ENCODE data around the gene RBM47. TPM values are rescaled to one million over a fixed set of nuclear protein-coding genes. Genes with fewer than 3 reads are reported as not detected.

RBM47 gene
- total and polyA plus RNA-seq, 9 of the 15 experiments (the other 6 are each of a cell fraction or from before 2014, with no cell fraction given), result 1.4 to 6.4 (median 3.3) TPM

DNA sequence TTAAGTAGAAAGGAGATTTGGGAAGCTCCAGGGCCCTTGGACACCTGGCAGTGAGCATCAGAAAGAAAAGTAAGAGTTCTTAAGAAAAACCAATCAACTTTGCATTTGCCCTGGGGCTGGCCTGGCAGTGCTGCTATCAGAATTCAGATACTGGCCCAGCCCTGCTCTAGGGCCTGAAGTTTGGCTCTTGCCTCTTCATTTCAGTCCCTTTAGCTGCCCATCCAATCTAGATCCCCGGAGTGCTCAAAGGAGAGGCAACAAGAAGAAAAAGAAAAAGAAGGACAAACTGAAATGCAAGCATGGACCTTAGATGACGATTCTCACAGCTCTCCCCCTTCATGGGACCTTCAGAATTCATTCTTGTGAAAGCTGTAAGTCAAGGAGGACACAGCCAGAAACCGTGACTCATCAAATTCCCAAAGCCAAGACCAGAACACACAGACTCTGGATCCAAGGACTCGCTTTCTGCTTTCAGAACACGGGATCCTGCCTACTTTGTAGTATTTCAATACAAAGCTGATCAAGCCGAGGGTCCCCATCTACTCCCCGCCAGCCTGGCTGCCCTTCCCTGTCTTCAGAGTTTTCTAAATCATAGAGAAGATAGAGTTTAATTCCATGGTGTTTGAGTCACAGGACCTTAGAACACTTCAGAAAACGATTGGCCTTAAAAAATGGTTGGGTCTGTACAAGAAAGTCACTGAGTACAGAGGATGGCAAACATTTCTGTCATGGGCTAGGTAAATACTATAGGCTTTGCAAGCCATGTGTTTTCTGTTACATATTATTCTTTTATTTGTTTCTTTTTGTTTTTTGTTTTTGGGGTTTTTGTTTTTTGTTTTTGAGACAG, 103.7 kb downstream of the RBM47 start (continued):
- TF ChIP-seq TBL1XR1 (IDR thresholded peaks at IDR 0.05; ENCODE audit: low read length in 2 of 2), result no peak
- TF ChIP-seq, protein P1, sequence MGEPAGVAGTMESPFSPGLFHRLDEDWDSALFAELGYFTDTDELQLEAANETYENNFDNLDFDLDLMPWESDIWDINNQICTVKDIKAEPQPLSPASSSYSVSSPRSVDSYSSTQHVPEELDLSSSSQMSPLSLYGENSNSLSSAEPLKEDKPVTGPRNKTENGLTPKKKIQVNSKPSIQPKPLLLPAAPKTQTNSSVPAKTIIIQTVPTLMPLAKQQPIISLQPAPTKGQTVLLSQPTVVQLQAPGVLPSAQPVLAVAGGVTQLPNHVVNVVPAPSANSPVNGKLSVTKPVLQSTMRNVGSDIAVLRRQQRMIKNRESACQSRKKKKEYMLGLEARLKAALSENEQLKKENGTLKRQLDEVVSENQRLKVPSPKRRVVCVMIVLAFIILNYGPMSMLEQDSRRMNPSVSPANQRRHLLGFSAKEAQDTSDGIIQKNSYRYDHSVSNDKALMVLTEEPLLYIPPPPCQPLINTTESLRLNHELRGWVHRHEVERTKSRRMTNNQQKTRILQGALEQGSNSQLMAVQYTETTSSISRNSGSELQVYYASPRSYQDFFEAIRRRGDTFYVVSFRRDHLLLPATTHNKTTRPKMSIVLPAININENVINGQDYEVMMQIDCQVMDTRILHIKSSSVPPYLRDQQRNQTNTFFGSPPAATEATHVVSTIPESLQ (CRISPR knock-in tag; IDR thresholded peaks at IDR 0.05), result 0 out of 2 replicates have a peak, but pooled peaks have one; percentile 43
- TF ChIP-seq, protein P2, sequence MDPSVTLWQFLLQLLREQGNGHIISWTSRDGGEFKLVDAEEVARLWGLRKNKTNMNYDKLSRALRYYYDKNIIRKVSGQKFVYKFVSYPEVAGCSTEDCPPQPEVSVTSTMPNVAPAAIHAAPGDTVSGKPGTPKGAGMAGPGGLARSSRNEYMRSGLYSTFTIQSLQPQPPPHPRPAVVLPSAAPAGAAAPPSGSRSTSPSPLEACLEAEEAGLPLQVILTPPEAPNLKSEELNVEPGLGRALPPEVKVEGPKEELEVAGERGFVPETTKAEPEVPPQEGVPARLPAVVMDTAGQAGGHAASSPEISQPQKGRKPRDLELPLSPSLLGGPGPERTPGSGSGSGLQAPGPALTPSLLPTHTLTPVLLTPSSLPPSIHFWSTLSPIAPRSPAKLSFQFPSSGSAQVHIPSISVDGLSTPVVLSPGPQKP (CRISPR knock-in tag; IDR thresholded peaks at IDR 0.05), result no peak
- TF ChIP-seq HDGF (IDR thresholded peaks at IDR 0.05), result no peak
- TF ChIP-seq PCBP1 (IDR thresholded peaks at IDR 0.05; ENCODE audit: low read depth, low read length, poor library complexity, severe bottlenecking), result no peak
- TF ChIP-seq POLR2A (conservative IDR thresholded peaks at IDR 0.05), result 0 out of 2 replicates have a peak, but pooled peaks have one; percentile 43
- no peak for TF ChIP-seq SP2 (IDR thresholded peaks at IDR 0.05; ENCODE audit: extremely low read depth, low read depth, low read length, poor library complexity, severe bottlenecking)
- no peak for TF ChIP-seq ZNF431 (CRISPR knock-in tag; IDR thresholded peaks at IDR 0.05)
- TF ChIP-seq SPI1 (IDR thresholded peaks at IDR 0.05; ENCODE audit: borderline replicate concordance, low read depth, low read length), result no peak
- TF ChIP-seq, protein P3, sequence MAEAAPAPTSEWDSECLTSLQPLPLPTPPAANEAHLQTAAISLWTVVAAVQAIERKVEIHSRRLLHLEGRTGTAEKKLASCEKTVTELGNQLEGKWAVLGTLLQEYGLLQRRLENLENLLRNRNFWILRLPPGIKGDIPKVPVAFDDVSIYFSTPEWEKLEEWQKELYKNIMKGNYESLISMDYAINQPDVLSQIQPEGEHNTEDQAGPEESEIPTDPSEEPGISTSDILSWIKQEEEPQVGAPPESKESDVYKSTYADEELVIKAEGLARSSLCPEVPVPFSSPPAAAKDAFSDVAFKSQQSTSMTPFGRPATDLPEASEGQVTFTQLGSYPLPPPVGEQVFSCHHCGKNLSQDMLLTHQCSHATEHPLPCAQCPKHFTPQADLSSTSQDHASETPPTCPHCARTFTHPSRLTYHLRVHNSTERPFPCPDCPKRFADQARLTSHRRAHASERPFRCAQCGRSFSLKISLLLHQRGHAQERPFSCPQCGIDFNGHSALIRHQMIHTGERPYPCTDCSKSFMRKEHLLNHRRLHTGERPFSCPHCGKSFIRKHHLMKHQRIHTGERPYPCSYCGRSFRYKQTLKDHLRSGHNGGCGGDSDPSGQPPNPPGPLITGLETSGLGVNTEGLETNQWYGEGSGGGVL (CRISPR knock-in tag; IDR thresholded peaks at IDR 0.05), result no peak
- no peak for TF ChIP-seq ZNF311 (CRISPR knock-in tag; IDR thresholded peaks at IDR 0.05)
- TF ChIP-seq, protein P4, sequence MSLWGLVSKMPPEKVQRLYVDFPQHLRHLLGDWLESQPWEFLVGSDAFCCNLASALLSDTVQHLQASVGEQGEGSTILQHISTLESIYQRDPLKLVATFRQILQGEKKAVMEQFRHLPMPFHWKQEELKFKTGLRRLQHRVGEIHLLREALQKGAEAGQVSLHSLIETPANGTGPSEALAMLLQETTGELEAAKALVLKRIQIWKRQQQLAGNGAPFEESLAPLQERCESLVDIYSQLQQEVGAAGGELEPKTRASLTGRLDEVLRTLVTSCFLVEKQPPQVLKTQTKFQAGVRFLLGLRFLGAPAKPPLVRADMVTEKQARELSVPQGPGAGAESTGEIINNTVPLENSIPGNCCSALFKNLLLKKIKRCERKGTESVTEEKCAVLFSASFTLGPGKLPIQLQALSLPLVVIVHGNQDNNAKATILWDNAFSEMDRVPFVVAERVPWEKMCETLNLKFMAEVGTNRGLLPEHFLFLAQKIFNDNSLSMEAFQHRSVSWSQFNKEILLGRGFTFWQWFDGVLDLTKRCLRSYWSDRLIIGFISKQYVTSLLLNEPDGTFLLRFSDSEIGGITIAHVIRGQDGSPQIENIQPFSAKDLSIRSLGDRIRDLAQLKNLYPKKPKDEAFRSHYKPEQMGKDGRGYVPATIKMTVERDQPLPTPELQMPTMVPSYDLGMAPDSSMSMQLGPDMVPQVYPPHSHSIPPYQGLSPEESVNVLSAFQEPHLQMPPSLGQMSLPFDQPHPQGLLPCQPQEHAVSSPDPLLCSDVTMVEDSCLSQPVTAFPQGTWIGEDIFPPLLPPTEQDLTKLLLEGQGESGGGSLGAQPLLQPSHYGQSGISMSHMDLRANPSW (CRISPR knock-in tag; IDR thresholded peaks at IDR 0.05), result no peak
- no peak for TF ChIP-seq KAT2B (IDR thresholded peaks at IDR 0.05; ENCODE audit: low read depth, low read length)
- no peak for TF ChIP-seq YBX1 (IDR thresholded peaks at IDR 0.05)
- 0 out of 2 replicates have a peak, but pooled peaks have one; percentile 16 for TF ChIP-seq HDAC2 (IDR thresholded peaks at IDR 0.05)
- TF ChIP-seq TEAD1 (CRISPR knock-in tag; IDR thresholded peaks at IDR 0.05), result peak in 1 of 2 experiments; percentile 75; a peak in 2 of 4 replicates
- no peak for TF ChIP-seq SAFB (IDR thresholded peaks at IDR 0.05; ENCODE audit: borderline replicate concordance, low read depth, low read length)
